ENCODE measurements around the gene NOL11.

Gene NOL11

DNA sequence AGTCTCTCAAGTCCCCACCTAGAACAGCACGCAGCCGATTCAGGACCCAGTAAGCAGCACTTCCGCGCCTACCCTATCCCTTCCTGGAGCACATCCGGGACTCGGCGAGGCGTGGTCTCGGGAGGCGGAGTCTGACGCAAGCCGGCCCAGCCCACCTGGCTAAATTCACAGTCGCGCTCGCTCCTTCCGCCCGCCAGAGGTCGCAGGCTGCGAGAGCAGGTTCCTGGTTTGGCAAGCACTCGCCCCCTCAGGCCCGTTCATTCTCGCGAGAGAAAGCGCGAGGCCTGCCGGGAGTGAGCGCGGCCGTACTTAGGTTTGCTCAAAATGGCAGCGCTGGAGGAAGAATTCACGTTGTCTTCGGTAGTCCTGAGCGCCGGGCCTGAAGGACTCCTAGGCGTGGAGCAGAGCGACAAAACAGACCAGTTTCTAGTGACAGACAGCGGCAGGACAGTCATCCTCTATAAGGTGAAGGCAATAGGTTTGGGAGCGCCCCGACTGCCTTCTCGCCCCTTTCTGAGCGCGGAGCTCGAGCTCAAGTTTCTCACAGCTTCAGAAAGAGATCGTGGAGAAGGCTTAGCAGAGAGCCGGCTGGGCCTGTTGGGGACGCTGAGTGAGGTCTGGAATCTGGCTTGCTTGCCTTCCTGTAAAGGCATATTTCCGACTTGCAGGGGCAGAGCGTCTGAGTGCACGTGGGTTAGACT, at the start of gene NOL11:
NOL11 (plus strand) TSS at position 313 of the 701 bp plus-strand sequence; CDS start at position 325, 12 bp downstream.
- Histone ChIP-seq H3K4me3 (ENCODE audit: low read depth, low read length) (peak within 1 kb of the TSS; percentile 94), H3K4me2 (ENCODE audit: low read length) (peak within 1 kb of the TSS; percentile 99), H2AFZ (peak within 1 kb of the TSS; percentile 99), H3K9me3 (ENCODE audit: control insufficient read depth, low read length) (no peaks in the 10 kb centered on the region), H3K4me1 (peaks cover 7% of the 10 kb centered on the region), H3K79me2 (peaks cover 8% of the 10 kb centered on the region), H3K27me3 (ENCODE audit: control insufficient read depth, insufficient read depth, low read length) (no peaks in the 10 kb centered on the region), H3K9ac (peak within 1 kb of the TSS; percentile 85), H3K36me3 (ENCODE audit: control insufficient read depth, insufficient read depth, low read length) (no peaks in the 10 kb centered on the region), H3K27ac (peak within 1 kb of the TSS; percentile 85)
- TF ChIP-seq, protein P1, sequence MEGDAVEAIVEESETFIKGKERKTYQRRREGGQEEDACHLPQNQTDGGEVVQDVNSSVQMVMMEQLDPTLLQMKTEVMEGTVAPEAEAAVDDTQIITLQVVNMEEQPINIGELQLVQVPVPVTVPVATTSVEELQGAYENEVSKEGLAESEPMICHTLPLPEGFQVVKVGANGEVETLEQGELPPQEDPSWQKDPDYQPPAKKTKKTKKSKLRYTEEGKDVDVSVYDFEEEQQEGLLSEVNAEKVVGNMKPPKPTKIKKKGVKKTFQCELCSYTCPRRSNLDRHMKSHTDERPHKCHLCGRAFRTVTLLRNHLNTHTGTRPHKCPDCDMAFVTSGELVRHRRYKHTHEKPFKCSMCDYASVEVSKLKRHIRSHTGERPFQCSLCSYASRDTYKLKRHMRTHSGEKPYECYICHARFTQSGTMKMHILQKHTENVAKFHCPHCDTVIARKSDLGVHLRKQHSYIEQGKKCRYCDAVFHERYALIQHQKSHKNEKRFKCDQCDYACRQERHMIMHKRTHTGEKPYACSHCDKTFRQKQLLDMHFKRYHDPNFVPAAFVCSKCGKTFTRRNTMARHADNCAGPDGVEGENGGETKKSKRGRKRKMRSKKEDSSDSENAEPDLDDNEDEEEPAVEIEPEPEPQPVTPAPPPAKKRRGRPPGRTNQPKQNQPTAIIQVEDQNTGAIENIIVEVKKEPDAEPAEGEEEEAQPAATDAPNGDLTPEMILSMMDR (IDR thresholded peaks at IDR 0.05): peak; percentile 98

DNA sequence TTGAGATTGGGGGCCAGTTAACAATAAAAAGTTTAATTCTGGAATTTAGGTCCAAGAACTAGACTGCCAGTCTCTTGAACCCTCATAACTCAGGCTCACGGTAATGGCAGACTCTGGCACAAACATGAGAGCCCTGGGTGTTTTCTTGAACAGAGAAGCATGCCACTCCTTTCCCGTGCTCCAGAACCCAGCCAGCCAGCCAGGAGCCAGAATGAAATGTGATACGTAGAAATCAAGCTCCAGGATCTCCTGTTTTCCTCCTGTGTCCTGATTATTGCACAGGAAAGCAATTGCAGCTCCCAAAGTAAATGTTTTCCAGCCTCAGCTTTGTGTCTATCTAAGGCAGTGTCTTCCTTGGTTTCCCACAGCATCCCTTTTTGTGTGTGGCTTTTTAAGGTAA, 46.2 kb upstream of the NOL11 start:
- H3K9ac ChIP-seq: no peak overlapping the region
- H3K9me3 ChIP-seq (ENCODE audit: control insufficient read depth, low read length): no peaks in the 10 kb centered on the region
- H3K27me3 ChIP-seq (ENCODE audit: control insufficient read depth, insufficient read depth, low read length): no peaks in the 10 kb centered on the region
- TF ChIP-seq, protein P1 (IDR thresholded peaks at IDR 0.05): no peak
- no peak overlapping the region for H3K4me3 ChIP-seq (ENCODE audit: low read depth, low read length)
- H3K36me3 ChIP-seq (ENCODE audit: control insufficient read depth, insufficient read depth, low read length): no peaks in the 10 kb centered on the region
- H3K4me1 ChIP-seq: peaks cover 9% of the 10 kb centered on the region
- peak overlapping the region; percentile 47 for H2AFZ ChIP-seq
- no peak overlapping the region for H3K4me2 ChIP-seq (ENCODE audit: low read length)
- H3K79me2 ChIP-seq: no peaks in the 10 kb centered on the region
- peak overlapping the region; percentile 39 for H3K27ac ChIP-seq

DNA sequence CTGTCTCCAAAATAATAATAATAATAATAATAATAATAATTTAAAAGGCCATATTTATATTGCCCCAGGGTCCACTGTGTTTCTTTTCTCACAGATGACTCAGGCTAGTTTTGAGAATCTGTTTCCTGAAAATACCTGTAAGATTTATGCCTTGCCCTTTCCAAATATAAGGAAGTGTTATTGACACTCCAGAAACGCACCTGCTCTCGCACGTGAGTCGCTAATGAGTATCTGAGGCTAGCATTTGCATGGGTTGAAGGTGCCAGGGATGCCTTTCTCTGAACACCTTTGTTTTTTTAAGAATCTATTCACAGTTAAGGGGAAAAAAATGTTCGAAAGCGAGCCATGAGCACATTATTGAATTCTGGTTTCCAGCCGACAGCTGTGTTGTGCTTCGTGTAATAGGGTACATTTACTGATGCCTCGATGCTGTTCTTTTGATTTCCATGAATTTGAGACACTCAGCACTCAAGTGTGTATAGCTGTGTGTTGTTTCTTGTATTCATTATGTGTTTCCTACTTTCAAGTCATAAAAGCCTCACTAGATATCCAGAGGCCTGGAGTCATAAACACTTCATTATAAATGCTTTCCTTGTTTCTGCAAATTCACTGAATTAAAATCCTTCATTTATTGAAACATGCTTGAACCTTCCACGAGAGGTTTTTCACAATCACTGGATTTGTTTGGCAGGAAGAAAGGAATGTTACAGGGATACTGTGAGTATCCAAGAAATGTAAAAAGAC, 45.0 kb upstream of the NOL11 start:
- Histone ChIP-seq H3K9me3 (ENCODE audit: control insufficient read depth, low read length) (no peaks in the 10 kb centered on the region), H2AFZ (no peak overlapping the region), H3K36me3 (ENCODE audit: control insufficient read depth, insufficient read depth, low read length) (no peaks in the 10 kb centered on the region), H3K79me2 (no peaks in the 10 kb centered on the region), H3K4me1 (peaks cover 9% of the 10 kb centered on the region), H3K27me3 (ENCODE audit: control insufficient read depth, insufficient read depth, low read length) (no peaks in the 10 kb centered on the region), H3K9ac (no peak overlapping the region), H3K27ac (no peak overlapping the region), H3K4me3 (ENCODE audit: low read depth, low read length) (no peak overlapping the region), H3K4me2 (ENCODE audit: low read length) (no peak overlapping the region)
- TF ChIP-seq, protein P1 (IDR thresholded peaks at IDR 0.05): no peak

DNA sequence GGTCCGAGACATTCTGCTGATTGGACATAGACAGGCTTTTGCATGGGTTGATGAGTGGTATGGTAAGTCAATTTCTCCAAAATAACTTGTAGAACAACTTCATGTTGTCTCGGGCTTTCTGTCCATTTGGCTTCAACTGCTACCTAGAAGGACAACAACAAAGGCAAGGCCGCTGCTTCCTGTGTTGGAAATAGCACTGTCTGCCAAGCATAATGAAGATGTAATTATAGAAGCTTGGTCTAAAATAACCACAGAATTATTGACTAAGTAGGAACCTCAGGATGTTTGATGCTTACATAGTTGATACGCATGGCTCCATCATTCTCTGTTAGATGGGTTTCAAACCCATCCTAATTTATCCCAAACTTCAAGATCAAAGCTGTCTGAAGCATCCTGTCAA, 42.3 kb upstream of the NOL11 start:
- TF ChIP-seq, protein P1 (IDR thresholded peaks at IDR 0.05): no peak

More for the DNA sequence above, 42.3 kb upstream of the NOL11 start:
- no peak overlapping the region for H3K9ac ChIP-seq
- H3K9me3 ChIP-seq (ENCODE audit: control insufficient read depth, low read length): no peaks in the 10 kb centered on the region
- no peak overlapping the region for H2AFZ ChIP-seq
- H3K79me2 ChIP-seq: no peaks in the 10 kb centered on the region
- no peaks in the 10 kb centered on the region for H3K36me3 ChIP-seq (ENCODE audit: control insufficient read depth, insufficient read depth, low read length)
- H3K4me1 ChIP-seq: peaks cover 9% of the 10 kb centered on the region
- H3K27ac ChIP-seq: no peak overlapping the region
- H3K4me3 ChIP-seq (ENCODE audit: low read depth, low read length): no peak overlapping the region
- no peak overlapping the region for H3K4me2 ChIP-seq (ENCODE audit: low read length)
- no peaks in the 10 kb centered on the region for H3K27me3 ChIP-seq (ENCODE audit: control insufficient read depth, insufficient read depth, low read length)

Data from parathyroid adenoma (tissue), 2 donors.